Psoas muscle (tissue), 8 donors: ENCODE data around the gene SF3B5. TPM values are rescaled to one million over a fixed set of nuclear protein-coding genes. Genes with fewer than 3 reads are reported as not detected.

ENCODE experiments used
- ATAC-seq, 4 donors: fragments of 200-7000 bp; cut with Tn5 transposase; one replicate each; pipeline ENCODE4 v1.9.1; 2020; ENCODE audit warnings: moderate library complexity in 3 of 4, mild to moderate bottlenecking in 2 of 4
- DNase-seq, 2 donors: peaks; one replicate each; pipeline ENCODE4 v3.0.0-alpha.2; 2020
- H3K27ac ChIP-seq: fragments of 200-600 bp; one replicate; pipeline ENCODE4 v1.8.0; 2022
- H3K27me3 ChIP-seq, 3 donors: fragments of 200-600 bp in 1 of 3; one replicate each; pipeline versions ENCODE4 v1.6.1 to v1.8.0; 2013 to 2022; ENCODE audit warnings: low read length in 2 of 3, mild to moderate bottlenecking in 2 of 3, moderate library complexity in 1 of 3; ENCODE audit not compliant: insufficient read depth in 3 of 3
- H3K36me3 ChIP-seq, 2 donors: fragments of 200-600 bp in 1 of 2; one replicate each; pipeline versions ENCODE4 v1.6.1 to v1.8.0; 2013 to 2022; ENCODE audit warnings: low read depth in 1 of 2, mild to moderate bottlenecking in 1 of 2, moderate library complexity in 1 of 2; ENCODE audit not compliant: insufficient read depth in 1 of 2
- H3K4me1 ChIP-seq: fragments of 200-600 bp; one replicate; pipeline ENCODE4 v1.8.0; 2022
- H3K4me3 ChIP-seq: fragments of 200-600 bp; one replicate; pipeline ENCODE4 v1.8.0; 2022; ENCODE audit warnings: mild to moderate bottlenecking
- H3K9me3 ChIP-seq: fragments of 200-600 bp; one replicate; pipeline ENCODE4 v1.8.0; 2022
- CTCF ChIP-seq: fragments of 200-600 bp; IDR thresholded peaks from one replicate; pipeline ENCODE4 v1.8.0; 2022; ENCODE audit warnings: antibody characterized with exemption
- WGBS, 3 donors: extraction: QIAGEN DNeasy Blood & Tissue Kit; methylation state at CpG; one replicate each; pipeline versions ENCODE4 v1.1.6 to v1.1.7; 2013; 5-methylcytosine and 5-hydroxymethylcytosine counted together
- intact Hi-C, 2 donors: fragments of 100-400 bp; cut with DNase I; formaldehyde crosslinking; loops; one replicate each; pipeline versions ENCODE4 v1.11.0 to v1.14.2; 2022
- polyA plus RNA-seq, 3 donors: library from polyadenylated mRNA; stranded (reverse); fragments of 200-250 nt; gene quantifications; one replicate each; pipeline ENCODE4 v1.2.3, GENCODE V29; 2013
- total RNA-seq, 4 donors: library from RNA; stranded (reverse); fragmentation: NEBNext Ultra II Directional in 2 of 4; extraction: Animal tissue kit (Norgen Biotek cat#: 25700) in 2 of 4; gene quantifications; one replicate each; pipeline versions ENCODE4 v1.2.1 to v1.2.4, GENCODE V29; 2021 to 2023
- donor health status: healthy with polysubstance abuse.
- donor health status: DM: no; HTN: no; CAD: no; lungs with moderate emphysema.
- donor health status: Bipolar disorder and iron deficiency.
- donor health status: healthy.
- donor health status: DM: yes; HTN: yes; CAD: no.
- donor health status: DM: no; HTN: no; CAD: no.
- donor health status: DM: no; HTN: no; CAD: no.
- donor health status: DM: yes; HTN: yes; CAD: no.

The SF3B5 gene
- total and polyA plus RNA-seq, 7 donors: 115 to 296 (median 146) TPM

GRCh38 chr6:144115219-144115618, 19.8 kb upstream of the SF3B5 start:
- no peak for DNase-seq
- no peaks in the 10 kb centered on the region for H3K36me3 ChIP-seq
- no peak for ATAC-seq
- H3K9me3 ChIP-seq: no peaks in the 10 kb centered on the region
- H3K4me3 ChIP-seq: no peak overlapping the region
- WGBS, 3 donors: 94 to 98% (median 96%) methylated on average over 3 of the region's 3 CpGs
- H3K27me3 ChIP-seq: no peaks in the 10 kb centered on the region
- no peak overlapping the region for H3K27ac ChIP-seq
- TF ChIP-seq CTCF: no peak
- no peaks in the 10 kb centered on the region for H3K4me1 ChIP-seq
- intact Hi-C loops: no loop called here

- Histone ChIP-seq H3K9me3 (no peaks in the 10 kb centered on the region), H3K36me3 (no peaks in the 10 kb centered on the region), H3K4me3 (no peak overlapping the region), H3K27ac (no peak overlapping the region), H3K27me3 (no peaks in the 10 kb centered on the region), H3K4me1 (no peaks in the 10 kb centered on the region)
- no peak for TF ChIP-seq CTCF
- intact Hi-C loops: no loop called here
- DNase-seq (no peak), ATAC-seq (no peak)
- WGBS, 3 donors: 90 to 97% (median 91%) methylated on average over 6 of the region's 6 CpGs
Observed at GRCh38 chr6:144113366-144113765, 18.0 kb upstream of the SF3B5 start.

GRCh38 chr6:144110210-144110609, 14.8 kb upstream of the SF3B5 start:
- H3K4me1 ChIP-seq: no peaks in the 10 kb centered on the region

GRCh38 chr6:144106206-144106605, 10.8 kb upstream of the SF3B5 start:
- Histone ChIP-seq H3K27ac (no peak overlapping the region), H3K36me3 (no peaks in the 10 kb centered on the region), H3K4me1 (no peaks in the 10 kb centered on the region), H3K27me3 (no peaks in the 10 kb centered on the region), H3K9me3 (no peaks in the 10 kb centered on the region), H3K4me3 (no peak overlapping the region)
- no peak for DNase-seq
- intact Hi-C loops: loop anchor here (5.0 to 10.0 kb wide), 2 partner anchors 376 to 379 kb away; no protein-coding TSS in a partner anchor
- no peak for TF ChIP-seq CTCF
- no peak for ATAC-seq
- 55 to 71% (median 63%) methylated on average over 1 of the region's 1 CpG for WGBS, 3 donors

More at GRCh38 chr6:144110210-144110609, 14.8 kb upstream of the SF3B5 start:
- DNase-seq (no peak), ATAC-seq (no peak)
- 65 to 86% (median 70%) methylated on average over 5 of the region's 5 CpGs for WGBS, 3 donors
- intact Hi-C loops: no loop called here
- no peak for TF ChIP-seq CTCF
- H3K27ac ChIP-seq: no peak overlapping the region
- H3K9me3 ChIP-seq: no peaks in the 10 kb centered on the region
- no peaks in the 10 kb centered on the region for H3K27me3 ChIP-seq
- H3K36me3 ChIP-seq: no peaks in the 10 kb centered on the region
- H3K4me3 ChIP-seq: no peak overlapping the region

- Histone ChIP-seq H3K27me3 (no peaks in the 10 kb centered on the region), H3K4me1 (no peaks in the 10 kb centered on the region), H3K36me3 (no peaks in the 10 kb centered on the region), H3K4me3 (no peak overlapping the region), H3K9me3 (no peaks in the 10 kb centered on the region), H3K27ac (no peak overlapping the region)
- no peak for DNase-seq
- peak; percentile 64 for TF ChIP-seq CTCF
- ATAC-seq: peak; percentile 61 to 86 (median 68)
- 0 to 1% (median 1%) methylated on average over 2 of the region's 2 CpGs for WGBS, 3 donors
- intact Hi-C loops: loop anchor here (2.0 to 10.0 kb wide), 3 partner anchors 112 to 380 kb away; no protein-coding TSS in a partner anchor
Observed at GRCh38 chr6:144104898-144105487, 9.6 kb upstream of the SF3B5 start.
